GM12878 (cell line): ENCODE data around the gene ZNF366. TPM values are rescaled to one million over a fixed set of nuclear protein-coding genes. Genes with fewer than 3 reads are reported as not detected.

Experiments used
- ATAC-seq: fragments of 200-7000 bp; cut with Tn5 transposase; 3 replicates; pipeline ENCODE4 v1.9.1; 2020; ENCODE audit warnings: mild to moderate bottlenecking, moderate library complexity
- BruUV-seq: library from RNA; stranded (reverse); fragments of 400-500 nt; replicated peaks from 2 replicates; lab custom pipeline; 2021; lab: Mats Ljungman, UMichigan
- CTCF ChIA-PET: fragments of 300-600 bp; sonication (Branson Sonifier 250); formaldehyde crosslinking; extraction: SDS; loops from one replicate; lab custom pipeline; 2021; ENCODE audit warnings: inconsistent platforms; lab: Yijun Ruan, JAX
- POLR2A ChIA-PET: fragments of 350-600 bp; formaldehyde crosslinking; extraction: SDS; loops from one replicate; lab custom pipeline; 2021; ENCODE audit warnings: inconsistent platforms; lab: Charles Lee
- RAD21 ChIA-PET: fragments of 300-600 bp; sonication (Branson Sonifier 250); formaldehyde crosslinking; loops from one replicate; lab custom pipeline; 2023; ENCODE audit warnings: antibody characterized with exemption; ENCODE audit not compliant: unreplicated experiment; lab: Charles Lee
- SMC1A ChIA-PET: fragments of 300-600 bp; sonication (Branson Sonifier 250); formaldehyde crosslinking; loops from one replicate; lab custom pipeline; 2023; ENCODE audit not compliant: unreplicated experiment, uncharacterized antibody; lab: Charles Lee
- DNase-seq: peaks from one replicate; pipeline ENCODE4 v3.0.0-alpha.2; 2011; ENCODE audit warnings: low read depth, low spot score
- FAIRE-seq: peaks from 3 replicates; lab custom pipeline; 2011; peaks lifted over from hg19 to GRCh38; lab: Jason Lieb, UNC
- H2AFZ ChIP-seq: 2 replicates; pipeline ENCODE4 v1.6.0; 2011; ENCODE audit warnings: low read depth, low read length, control low read depth; ENCODE audit not compliant: control insufficient read depth
- H3K27ac ChIP-seq: 2 replicates; pipeline ENCODE4 v1.5.1; 2011; ENCODE audit warnings: control low read depth; ENCODE audit not compliant: control insufficient read depth, insufficient read depth
- H3K27me3 ChIP-seq, 2 experiments: replicated peaks in 1 of 2; 2 replicates each; pipeline versions ENCODE4 v1.6.0 to v1.6.1; 2011; ENCODE audit warnings: low read length in 1 of 2; ENCODE audit not compliant: control insufficient read depth in 2 of 2, insufficient read depth in 2 of 2
- H3K36me3 ChIP-seq, 2 experiments: 2 replicates each; pipeline ENCODE4 v1.5.1; 2011; ENCODE audit warnings: low read length in 1 of 2; ENCODE audit not compliant: control insufficient read depth in 2 of 2, insufficient read depth in 2 of 2
- H3K4me1 ChIP-seq: 2 replicates; pipeline ENCODE4 v1.6.1; 2011; ENCODE audit warnings: mild to moderate bottlenecking, low read length, moderate library complexity, mixed read lengths; ENCODE audit not compliant: control insufficient read depth, insufficient read depth
- H3K4me2 ChIP-seq: 2 replicates; pipeline ENCODE4 v1.6.0; 2011; ENCODE audit warnings: control low read depth; ENCODE audit not compliant: control insufficient read depth, insufficient read depth
- H3K4me3 ChIP-seq: fragments of 200-600 bp; sonication (generic); 2 replicates; pipeline ENCODE4 v1.5.1; 2016
- H3K79me2 ChIP-seq: 2 replicates; pipeline ENCODE4 v1.6.0; 2011; ENCODE audit warnings: low read length; ENCODE audit not compliant: control insufficient read depth, insufficient read depth
- H3K9ac ChIP-seq: 2 replicates; pipeline ENCODE4 v1.8.0; 2011; ENCODE audit warnings: low read length, control low read depth, mixed read lengths; ENCODE audit not compliant: control insufficient read depth, insufficient read depth
- H3K9me3 ChIP-seq: replicated peaks from 3 replicates; pipeline ENCODE4 v1.5.1; 2011; ENCODE audit warnings: mild to moderate bottlenecking, low read length; ENCODE audit not compliant: control insufficient read depth, insufficient read depth
- H4K20me1 ChIP-seq: 2 replicates; pipeline ENCODE4 v1.6.0; 2011; ENCODE audit not compliant: control insufficient read depth, insufficient read depth
- CEBPB ChIP-seq, 2 experiments: fragments of 150-350 bp in 1 of 2; IDR thresholded peaks; 2 replicates each; pipeline ENCODE4 v1.6.1; 2012 to 2014; ENCODE audit warnings: low read depth in 2 of 2, low read length in 2 of 2, borderline replicate concordance in 1 of 2, inconsistent platforms in 1 of 2
- FOXK2 ChIP-seq: fragments of 450-650 bp; IDR thresholded peaks from 2 replicates; pipeline ENCODE4 v1.6.1; 2017; ENCODE audit warnings: mild to moderate bottlenecking, moderate library complexity
- PAX8 ChIP-seq: fragments of 450-650 bp; IDR thresholded peaks from 2 replicates; pipeline ENCODE4 v1.6.1; 2017; ENCODE audit warnings: mild to moderate bottlenecking, moderate library complexity
- SREBF2 ChIP-seq: IDR thresholded peaks from 2 replicates; pipeline ENCODE4 v1.6.1; 2012; ENCODE audit warnings: mild to moderate bottlenecking, low read length
- YY1 ChIP-seq: IDR thresholded peaks from 2 replicates; pipeline ENCODE4 v1.6.1; 2011; ENCODE audit warnings: low read depth, mild to moderate bottlenecking, low read length
- WGBS: methylation state at CpG from one replicate; pipeline ENCODE4 v1.1.6; 2016; ENCODE audit warnings: low lambda C conversion rate; ENCODE audit not compliant: insufficient replicate concordance, insufficient coverage; ENCODE audit errors: missing lambda C conversion rate; 5-methylcytosine and 5-hydroxymethylcytosine counted together
- in situ Hi-C: fragments of 300-500 bp; cut with MboI; formaldehyde crosslinking; loops from 9 replicates; pipeline ENCODE4 v1.14.3; 2018; ENCODE audit warnings: mixed read lengths
- intact Hi-C: fragments of 100-400 bp; cut with micrococcal nuclease; formaldehyde crosslinking; loops from one replicate; pipeline ENCODE4 v1.14.2; 2022; ENCODE audit not compliant: unreplicated experiment
- polyA plus RNA-seq, 11 experiments: library from polyadenylated mRNA; depleted of rRNA in 4 of 11; unstranded in 6 of 11; stranded (reverse) in 5 of 11; fragments of >200 nt; fragmentation: Nextera tagmentation in 4 of 11; fragmentation: Illumina TruSeq in 1 of 11; extraction: Ambion mirVana in 4 of 11; extraction: Trizol in 1 of 11; gene quantifications; 1 replicate in 1 of 11; 2 replicates in 10 of 11; pipeline versions ENCODE4 v1.2.1 to v1.2.3, GENCODE V29; 2011 to 2016; ENCODE audit warnings: inconsistent platforms in 2 of 11, missing spikeins in 2 of 11, low read depth in 1 of 11
- total RNA-seq, 4 experiments: library from RNA; depleted of rRNA in 3 of 4; stranded (reverse); fragments of >200 nt in 3 of 4; fragmentation: Illumina TruSeq in 1 of 4; extraction: Trizol in 1 of 4; gene quantifications; 2 replicates each; pipeline versions ENCODE4 v1.2.1 to v1.2.3, GENCODE V29; 2013 to 2021
- TF ChIP-seq, protein P1 (sequence below): IDR thresholded peaks from 2 replicates; pipeline ENCODE4 v1.6.1; 2011; ENCODE audit warnings: mild to moderate bottlenecking, low read depth, low read length, moderate library complexity; ENCODE audit not compliant: insufficient replicate concordance
- TF ChIP-seq, protein P2 (sequence below): fragments of 450-650 bp; IDR thresholded peaks from 2 replicates; pipeline ENCODE4 v1.6.1; 2017; ENCODE audit warnings: mild to moderate bottlenecking
- TF ChIP-seq, protein P3 (sequence below): fragments of 450-650 bp; IDR thresholded peaks from 2 replicates; pipeline ENCODE4 v1.6.1; 2017; ENCODE audit warnings: low read depth, mild to moderate bottlenecking, moderate library complexity
- TF ChIP-seq, protein P4 (sequence below): fragments of 150-350 bp; IDR thresholded peaks from 2 replicates; pipeline ENCODE4 v1.6.1; 2016; ENCODE audit warnings: low read depth, low read length
- TF ChIP-seq, protein P5 (sequence below), 3 experiments: IDR thresholded peaks in 2 of 3; conservative IDR thresholded peaks in 1 of 3; 2 replicates each; pipeline ENCODE4 v1.5.1; 2011; ENCODE audit warnings: low read depth in 3 of 3, low read length in 3 of 3, mild to moderate bottlenecking in 3 of 3, control low read depth in 2 of 3, moderate library complexity in 2 of 3, inconsistent platforms in 1 of 3, mixed read lengths in 1 of 3; ENCODE audit not compliant: control insufficient read depth in 2 of 3, insufficient read depth in 1 of 3; ENCODE audit errors: extremely low read depth in 1 of 3

ZNF366 gene
- total and polyA plus RNA-seq, 10 of the 15 experiments (the other 5 are each of a cell fraction or from before 2014, with no cell fraction given) = 0.01 to 0.18 (median 0.04) TPM; not detected in 6

DNA sequence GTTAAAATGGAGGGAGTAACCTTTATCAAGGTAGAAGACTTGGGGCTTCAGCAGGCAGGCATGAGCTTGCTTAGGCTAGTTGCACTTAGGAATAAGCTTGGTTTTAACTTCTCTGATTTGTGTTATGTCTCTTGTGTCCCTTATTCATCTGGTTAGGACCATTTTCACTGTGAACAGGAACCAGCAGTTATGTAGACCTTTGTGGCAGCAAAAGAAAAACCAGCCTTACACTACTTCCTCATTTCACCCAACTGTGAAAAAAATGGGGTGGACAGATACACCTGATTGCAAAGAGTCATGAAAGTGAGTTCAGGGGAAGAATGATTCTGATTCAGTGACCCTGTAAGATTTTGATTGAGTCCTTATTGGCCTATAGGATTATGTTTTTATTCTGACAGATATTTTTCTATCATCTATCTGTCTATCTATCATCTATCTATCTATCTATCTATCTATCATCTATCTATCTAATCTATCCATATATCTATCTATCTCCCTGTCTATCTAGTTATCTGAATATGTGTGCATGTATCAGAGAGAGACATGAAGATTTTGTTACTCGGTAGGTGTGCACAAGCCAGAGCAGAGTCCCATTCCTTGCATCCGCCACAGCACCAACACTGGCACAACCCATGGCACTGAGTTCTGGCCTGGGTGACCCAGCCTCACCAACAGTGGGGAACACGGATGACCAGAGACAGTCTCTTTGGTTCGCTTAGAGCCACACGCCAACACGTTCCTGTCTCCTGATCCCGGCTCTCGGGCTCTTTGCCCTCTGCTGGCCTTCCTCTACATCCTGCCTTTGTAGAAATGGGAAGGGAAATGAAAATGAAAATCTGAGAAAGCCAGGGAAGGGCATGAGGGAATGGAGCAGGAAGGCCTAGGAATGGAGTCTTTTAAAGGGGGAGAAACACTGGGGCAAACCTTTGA, 1.3 kb upstream of the ZNF366 start:
- ChIA-PET POLR2A (interaction anchor here (0.8 to 1.3 kb wide), 5 partner anchors 12 to 330 kb away, joined by 3 to 9 read pairs (median 4); no protein-coding TSS in a partner anchor), CTCF (interaction anchor here (0.6 to 3.0 kb wide), 5 partner anchors 15 to 512 kb away, joined by 3 to 13 read pairs (median 3); no protein-coding TSS in a partner anchor), RAD21 (interaction anchor here (1.0 to 1.7 kb wide), 10 partner anchors 13 to 142 kb away, joined by 3 to 27 read pairs (median 4); no protein-coding TSS in a partner anchor), SMC1A (interaction anchor here (0.9 to 7.2 kb wide), 13 partner anchors 9 to 142 kb away, joined by 3 to 55 read pairs (median 4); no protein-coding TSS in a partner anchor)
- Histone ChIP-seq H2AFZ (peak overlapping the region; percentile 43; the same call in 1 of the 2 replicates), H3K79me2 (no peaks in the 10 kb centered on the region), H3K4me1 (peaks cover 45% of the 10 kb centered on the region), H4K20me1 (no peaks in the 10 kb centered on the region), H3K9me3 (no peaks in the 10 kb centered on the region), H3K4me2 (peak overlapping the region; percentile 67), H3K36me3 (no peaks in the 10 kb centered on the region), H3K9ac (0 out of 2 replicates have a peak overlapping the region, but pooled peaks have one; percentile 35), H3K27ac (peak overlapping the region; percentile 60), H3K4me3 (no peak overlapping the region), H3K27me3 (no peaks in the 10 kb centered on the region)
- WGBS = over 99% methylated on average over 8 of the region's 8 CpGs
- ATAC-seq (peak; percentile 98), DNase-seq (peak; percentile 83), FAIRE-seq (no peak)
- in situ Hi-C loops = no loop called here
- intact Hi-C loops = loop anchor here (5.0 kb wide), 1 partner anchor 41 kb away; no protein-coding TSS in a partner anchor
- no TSS peak for BruUV-seq
- no peak for TF ChIP-seq PAX8
- TF ChIP-seq, protein P1, sequence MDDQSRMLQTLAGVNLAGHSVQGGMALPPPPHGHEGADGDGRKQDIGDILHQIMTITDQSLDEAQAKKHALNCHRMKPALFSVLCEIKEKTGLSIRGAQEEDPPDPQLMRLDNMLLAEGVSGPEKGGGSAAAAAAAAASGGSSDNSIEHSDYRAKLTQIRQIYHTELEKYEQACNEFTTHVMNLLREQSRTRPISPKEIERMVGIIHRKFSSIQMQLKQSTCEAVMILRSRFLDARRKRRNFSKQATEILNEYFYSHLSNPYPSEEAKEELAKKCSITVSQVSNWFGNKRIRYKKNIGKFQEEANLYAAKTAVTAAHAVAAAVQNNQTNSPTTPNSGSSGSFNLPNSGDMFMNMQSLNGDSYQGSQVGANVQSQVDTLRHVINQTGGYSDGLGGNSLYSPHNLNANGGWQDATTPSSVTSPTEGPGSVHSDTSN = no peak
- TF ChIP-seq, protein P2, sequence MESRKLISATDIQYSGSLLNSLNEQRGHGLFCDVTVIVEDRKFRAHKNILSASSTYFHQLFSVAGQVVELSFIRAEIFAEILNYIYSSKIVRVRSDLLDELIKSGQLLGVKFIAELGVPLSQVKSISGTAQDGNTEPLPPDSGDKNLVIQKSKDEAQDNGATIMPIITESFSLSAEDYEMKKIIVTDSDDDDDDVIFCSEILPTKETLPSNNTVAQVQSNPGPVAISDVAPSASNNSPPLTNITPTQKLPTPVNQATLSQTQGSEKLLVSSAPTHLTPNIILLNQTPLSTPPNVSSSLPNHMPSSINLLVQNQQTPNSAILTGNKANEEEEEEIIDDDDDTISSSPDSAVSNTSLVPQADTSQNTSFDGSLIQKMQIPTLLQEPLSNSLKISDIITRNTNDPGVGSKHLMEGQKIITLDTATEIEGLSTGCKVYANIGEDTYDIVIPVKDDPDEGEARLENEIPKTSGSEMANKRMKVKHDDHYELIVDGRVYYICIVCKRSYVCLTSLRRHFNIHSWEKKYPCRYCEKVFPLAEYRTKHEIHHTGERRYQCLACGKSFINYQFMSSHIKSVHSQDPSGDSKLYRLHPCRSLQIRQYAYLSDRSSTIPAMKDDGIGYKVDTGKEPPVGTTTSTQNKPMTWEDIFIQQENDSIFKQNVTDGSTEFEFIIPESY = no peak
- TF ChIP-seq YY1 = no peak
- TF ChIP-seq, protein P3, sequence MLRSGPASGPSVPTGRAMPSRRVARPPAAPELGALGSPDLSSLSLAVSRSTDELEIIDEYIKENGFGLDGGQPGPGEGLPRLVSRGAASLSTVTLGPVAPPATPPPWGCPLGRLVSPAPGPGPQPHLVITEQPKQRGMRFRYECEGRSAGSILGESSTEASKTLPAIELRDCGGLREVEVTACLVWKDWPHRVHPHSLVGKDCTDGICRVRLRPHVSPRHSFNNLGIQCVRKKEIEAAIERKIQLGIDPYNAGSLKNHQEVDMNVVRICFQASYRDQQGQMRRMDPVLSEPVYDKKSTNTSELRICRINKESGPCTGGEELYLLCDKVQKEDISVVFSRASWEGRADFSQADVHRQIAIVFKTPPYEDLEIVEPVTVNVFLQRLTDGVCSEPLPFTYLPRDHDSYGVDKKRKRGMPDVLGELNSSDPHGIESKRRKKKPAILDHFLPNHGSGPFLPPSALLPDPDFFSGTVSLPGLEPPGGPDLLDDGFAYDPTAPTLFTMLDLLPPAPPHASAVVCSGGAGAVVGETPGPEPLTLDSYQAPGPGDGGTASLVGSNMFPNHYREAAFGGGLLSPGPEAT = peak; percentile 40; the same call in 1 of the 2 replicates
- TF ChIP-seq, protein P4, sequence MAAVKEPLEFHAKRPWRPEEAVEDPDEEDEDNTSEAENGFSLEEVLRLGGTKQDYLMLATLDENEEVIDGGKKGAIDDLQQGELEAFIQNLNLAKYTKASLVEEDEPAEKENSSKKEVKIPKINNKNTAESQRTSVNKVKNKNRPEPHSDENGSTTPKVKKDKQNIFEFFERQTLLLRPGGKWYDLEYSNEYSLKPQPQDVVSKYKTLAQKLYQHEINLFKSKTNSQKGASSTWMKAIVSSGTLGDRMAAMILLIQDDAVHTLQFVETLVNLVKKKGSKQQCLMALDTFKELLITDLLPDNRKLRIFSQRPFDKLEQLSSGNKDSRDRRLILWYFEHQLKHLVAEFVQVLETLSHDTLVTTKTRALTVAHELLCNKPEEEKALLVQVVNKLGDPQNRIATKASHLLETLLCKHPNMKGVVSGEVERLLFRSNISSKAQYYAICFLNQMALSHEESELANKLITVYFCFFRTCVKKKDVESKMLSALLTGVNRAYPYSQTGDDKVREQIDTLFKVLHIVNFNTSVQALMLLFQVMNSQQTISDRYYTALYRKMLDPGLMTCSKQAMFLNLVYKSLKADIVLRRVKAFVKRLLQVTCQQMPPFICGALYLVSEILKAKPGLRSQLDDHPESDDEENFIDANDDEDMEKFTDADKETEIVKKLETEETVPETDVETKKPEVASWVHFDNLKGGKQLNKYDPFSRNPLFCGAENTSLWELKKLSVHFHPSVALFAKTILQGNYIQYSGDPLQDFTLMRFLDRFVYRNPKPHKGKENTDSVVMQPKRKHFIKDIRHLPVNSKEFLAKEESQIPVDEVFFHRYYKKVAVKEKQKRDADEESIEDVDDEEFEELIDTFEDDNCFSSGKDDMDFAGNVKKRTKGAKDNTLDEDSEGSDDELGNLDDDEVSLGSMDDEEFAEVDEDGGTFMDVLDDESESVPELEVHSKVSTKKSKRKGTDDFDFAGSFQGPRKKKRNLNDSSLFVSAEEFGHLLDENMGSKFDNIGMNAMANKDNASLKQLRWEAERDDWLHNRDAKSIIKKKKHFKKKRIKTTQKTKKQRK = no peak
- no peak for TF ChIP-seq CEBPB (IDR thresholded peaks at IDR 0.05; ENCODE audit: borderline replicate concordance in 1 of 2, low read depth in 2 of 2, low read length in 2 of 2)
- no peak for TF ChIP-seq FOXK2
- TF ChIP-seq SREBF2 = no peak
- TF ChIP-seq, protein P5, sequence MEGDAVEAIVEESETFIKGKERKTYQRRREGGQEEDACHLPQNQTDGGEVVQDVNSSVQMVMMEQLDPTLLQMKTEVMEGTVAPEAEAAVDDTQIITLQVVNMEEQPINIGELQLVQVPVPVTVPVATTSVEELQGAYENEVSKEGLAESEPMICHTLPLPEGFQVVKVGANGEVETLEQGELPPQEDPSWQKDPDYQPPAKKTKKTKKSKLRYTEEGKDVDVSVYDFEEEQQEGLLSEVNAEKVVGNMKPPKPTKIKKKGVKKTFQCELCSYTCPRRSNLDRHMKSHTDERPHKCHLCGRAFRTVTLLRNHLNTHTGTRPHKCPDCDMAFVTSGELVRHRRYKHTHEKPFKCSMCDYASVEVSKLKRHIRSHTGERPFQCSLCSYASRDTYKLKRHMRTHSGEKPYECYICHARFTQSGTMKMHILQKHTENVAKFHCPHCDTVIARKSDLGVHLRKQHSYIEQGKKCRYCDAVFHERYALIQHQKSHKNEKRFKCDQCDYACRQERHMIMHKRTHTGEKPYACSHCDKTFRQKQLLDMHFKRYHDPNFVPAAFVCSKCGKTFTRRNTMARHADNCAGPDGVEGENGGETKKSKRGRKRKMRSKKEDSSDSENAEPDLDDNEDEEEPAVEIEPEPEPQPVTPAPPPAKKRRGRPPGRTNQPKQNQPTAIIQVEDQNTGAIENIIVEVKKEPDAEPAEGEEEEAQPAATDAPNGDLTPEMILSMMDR (IDR thresholded peaks at IDR 0.05 in 2 of 3, conservative IDR thresholded peaks at IDR 0.05 in 1 of 3; ENCODE audit: control insufficient read depth in 2 of 3, extremely low read depth in 1 of 3, insufficient read depth in 1 of 3, low read depth in 3 of 3, low read length in 3 of 3) = no peak
